GM04503 (cell line): ENCODE results near the gene ZNF653.
A peak's percentile ranks its signal among the peaks of the same experiment; 100 is the strongest.

ENCODE experiments used
- DNase-seq: peaks from one replicate; pipeline ENCODE4 v3.0.0-alpha.2; 2012; ENCODE audit warnings: low read depth

Gene ZNF653, protein sequence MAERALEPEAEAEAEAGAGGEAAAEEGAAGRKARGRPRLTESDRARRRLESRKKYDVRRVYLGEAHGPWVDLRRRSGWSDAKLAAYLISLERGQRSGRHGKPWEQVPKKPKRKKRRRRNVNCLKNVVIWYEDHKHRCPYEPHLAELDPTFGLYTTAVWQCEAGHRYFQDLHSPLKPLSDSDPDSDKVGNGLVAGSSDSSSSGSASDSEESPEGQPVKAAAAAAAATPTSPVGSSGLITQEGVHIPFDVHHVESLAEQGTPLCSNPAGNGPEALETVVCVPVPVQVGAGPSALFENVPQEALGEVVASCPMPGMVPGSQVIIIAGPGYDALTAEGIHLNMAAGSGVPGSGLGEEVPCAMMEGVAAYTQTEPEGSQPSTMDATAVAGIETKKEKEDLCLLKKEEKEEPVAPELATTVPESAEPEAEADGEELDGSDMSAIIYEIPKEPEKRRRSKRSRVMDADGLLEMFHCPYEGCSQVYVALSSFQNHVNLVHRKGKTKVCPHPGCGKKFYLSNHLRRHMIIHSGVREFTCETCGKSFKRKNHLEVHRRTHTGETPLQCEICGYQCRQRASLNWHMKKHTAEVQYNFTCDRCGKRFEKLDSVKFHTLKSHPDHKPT

DNA sequence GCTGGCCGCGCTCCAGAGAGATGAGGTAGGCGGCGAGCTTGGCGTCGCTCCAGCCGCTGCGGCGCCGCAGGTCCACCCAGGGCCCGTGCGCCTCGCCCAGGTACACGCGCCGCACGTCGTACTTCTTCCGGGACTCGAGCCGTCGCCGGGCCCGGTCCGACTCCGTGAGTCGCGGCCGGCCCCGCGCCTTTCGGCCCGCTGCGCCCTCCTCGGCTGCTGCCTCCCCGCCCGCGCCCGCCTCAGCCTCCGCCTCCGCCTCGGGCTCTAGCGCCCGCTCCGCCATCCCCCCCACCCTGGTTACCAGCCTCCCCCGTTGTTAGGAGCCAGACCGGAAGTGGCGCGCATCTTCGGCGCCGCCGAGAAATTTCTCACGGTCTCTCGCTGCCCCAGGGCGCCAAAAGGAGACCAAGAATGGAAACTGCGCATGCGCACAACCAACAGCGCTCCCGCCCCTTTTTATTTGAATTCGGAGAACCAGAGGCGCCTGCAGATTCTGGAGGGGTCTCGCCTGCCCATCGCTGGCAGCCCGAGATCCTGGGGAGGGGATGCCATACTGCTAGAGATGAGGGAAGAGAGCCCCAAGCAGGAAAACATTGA lies at the start of gene ZNF653:
Gene ZNF653 (minus strand): TSS at position 336 of the 597 bp plus-strand sequence. CDS start 53 bp downstream, at position 283.
- peak; percentile 45 for DNase-seq

DNA sequence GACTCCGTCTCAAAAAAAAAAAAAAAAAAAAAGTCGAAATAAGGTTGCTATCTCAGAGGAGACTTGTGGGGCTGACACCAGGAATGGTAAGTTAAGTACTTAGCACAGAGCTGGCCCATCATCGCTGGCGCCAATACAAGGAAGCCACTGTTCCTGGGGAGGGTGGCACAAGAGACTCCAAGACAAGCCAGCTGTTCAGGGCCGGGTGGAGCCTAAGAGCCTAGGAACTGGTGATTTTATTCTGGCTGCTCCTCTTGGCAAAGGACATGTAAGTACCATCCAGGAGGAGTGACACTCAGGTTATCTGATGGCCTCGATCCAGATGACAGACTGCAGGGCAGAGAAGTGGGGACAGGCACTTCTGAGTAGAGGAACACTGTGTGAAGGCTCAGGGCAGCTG lies 49.6 kb upstream of the ZNF653 start:
- no peak for DNase-seq

DNA sequence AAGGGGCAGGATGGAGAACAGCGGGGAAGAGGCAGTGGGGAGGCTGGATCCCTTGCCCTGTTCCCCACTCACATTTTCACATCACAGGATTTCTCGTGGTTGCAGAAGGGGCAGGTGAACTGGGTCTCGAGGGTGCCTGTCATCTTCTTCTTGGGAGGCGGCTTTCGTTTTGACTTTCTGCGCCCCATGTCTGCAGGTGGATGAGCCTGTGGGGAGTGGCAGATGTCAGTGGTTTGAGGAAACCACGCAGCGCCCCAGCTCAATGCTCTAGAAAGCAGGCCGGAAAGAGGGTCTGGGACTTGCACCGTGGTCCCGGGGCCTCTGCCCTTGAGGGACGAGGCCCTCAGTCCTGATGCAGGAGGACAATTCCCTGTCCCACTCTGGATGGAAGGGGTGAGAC lies 48.5 kb upstream of the ZNF653 start:
- no peak for DNase-seq

DNA sequence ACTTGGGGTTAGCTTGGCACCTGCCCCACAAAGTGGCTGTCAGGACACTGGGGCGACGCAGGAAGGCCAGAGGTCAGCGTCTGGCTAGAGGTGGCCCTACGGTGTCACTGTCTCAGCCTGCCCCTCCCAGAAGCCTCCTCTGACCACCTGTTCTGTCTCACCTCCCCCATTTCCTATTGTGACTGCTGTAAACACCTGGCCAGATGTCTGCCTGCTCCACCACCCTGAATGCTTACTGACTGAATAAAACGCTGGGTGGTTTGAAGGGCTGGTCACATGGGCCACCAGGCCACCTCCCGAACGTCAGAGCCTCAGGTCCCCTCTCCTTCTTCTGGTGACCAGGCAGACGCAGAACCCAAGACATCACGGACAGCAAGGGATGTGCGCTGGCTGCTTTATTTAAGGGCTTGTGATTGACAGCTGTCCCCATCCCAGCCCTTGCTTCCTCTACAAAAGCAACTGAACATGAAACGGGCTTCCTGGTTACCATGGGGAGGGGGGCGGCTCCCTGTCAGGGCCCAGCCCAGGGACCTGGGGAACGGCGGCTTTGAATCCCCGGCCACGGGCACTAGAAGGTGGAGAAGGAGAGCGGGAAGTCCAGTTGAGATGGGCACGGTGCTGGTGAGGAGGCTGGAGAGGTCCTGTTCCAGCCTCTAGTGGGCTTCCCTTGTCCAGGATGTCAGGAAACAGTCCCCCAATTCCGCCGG lies 47.2 kb upstream of the ZNF653 start:
- no peak for DNase-seq

DNA sequence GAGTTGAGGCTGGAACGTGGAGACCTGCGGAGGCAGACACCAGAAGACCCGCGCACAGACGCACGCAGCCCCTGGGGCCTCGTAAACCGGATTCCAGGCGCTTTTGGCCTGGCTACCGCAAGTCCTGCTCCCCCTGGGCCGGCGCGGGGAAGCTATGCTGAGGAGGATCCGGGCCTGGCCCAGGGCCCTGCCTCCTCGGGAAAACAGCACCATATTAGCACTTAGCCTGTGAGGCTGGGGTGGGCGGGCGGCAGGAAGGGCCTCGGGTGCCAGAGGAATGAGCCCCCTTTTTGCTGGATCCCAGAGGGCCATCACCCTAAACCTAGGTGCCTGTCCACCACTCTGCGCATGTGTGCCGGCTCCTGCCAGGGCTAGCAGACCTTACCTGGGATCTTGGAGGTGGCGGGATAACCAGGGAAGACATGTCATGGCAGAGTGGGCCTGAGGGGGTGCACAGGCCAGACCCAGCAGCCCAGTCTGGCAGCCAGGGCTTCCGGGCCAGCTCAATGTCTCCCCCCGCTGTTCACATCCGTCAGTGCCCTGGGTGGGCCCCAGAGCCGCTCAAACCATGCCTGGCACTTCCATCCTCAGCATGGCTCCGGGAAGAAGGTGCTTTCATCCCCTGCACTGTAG lies 46.1 kb upstream of the ZNF653 start:
- DNase-seq = no peak

DNA sequence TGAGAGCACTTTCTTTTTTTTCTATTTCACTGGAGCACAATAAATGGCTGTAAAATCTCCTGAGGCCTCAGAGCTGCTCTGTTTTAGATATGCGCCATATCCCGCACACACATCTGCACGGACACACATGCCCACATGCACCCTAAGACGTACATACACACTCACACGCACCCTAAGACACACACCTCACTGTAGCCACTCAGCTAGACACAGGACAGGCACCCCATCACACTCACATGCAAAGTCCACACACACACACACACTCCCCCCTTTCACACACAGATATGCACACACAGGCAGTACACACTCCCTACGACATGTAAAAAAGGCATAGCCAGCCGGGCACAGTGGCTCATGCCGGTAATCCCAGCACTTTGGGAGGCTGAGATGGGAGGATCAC lies 44.6 kb upstream of the ZNF653 start:
- no peak for DNase-seq

DNA sequence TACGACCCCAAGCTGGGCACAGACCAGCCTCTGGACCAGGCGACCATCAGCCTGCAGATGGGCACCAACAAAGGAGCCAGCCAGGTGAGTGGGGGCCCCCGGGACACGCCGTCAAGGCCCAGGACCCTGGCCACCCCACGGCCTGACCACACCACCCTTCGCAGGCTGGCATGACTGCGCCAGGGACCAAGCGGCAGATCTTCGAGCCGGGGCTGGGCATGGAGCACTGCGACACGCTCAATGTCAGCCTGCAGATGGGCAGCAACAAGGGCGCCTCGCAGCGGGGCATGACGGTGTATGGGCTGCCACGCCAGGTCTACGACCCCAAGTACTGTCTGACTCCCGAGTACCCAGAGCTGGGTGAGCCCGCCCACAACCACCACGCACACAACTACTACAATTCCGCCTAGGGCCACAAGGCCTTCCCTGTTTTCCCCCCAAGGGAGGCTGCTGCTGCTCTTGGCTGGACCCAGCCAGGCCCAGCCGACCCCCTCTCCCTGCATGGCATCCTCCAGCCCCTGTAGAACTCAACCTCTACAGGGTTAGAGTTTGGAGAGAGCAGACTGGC lies 43.8 kb upstream of the ZNF653 start:
- no peak for DNase-seq

DNA sequence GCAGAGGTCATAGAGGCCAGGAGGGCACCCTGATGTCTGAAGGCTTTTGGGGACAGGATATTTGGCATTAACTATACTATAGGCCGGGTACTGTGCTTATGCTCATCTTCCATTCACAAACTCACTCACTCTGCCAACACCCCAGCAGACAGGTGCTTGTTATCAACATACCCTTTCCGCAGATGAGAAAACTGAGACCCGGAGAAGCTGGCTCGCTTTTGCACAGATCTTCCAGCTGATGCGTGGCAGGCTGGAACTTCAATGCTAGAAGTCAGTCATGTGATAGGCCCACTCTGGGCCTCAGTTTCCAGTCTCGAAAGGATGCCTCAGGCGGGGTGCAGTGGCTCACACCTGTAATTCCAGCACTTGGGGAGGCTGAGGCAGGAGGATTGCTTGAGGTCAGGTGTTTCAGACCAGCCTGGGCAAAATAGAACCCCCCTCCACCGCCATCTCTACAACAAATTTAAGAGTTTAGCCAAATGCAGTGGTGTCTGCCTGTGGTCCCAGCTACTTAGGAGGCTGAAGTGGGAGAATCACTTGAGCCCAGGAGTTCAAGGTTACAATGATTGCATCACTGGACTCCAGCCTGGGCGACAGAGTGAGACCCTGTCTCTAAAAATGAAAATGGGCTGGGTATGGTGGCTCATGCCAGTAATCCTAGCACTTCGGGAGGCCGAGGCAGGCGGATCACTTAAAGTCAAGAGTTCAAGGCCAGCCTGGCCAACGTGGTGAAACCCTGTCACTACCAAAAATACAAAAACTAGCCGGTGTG lies 42.5 kb upstream of the ZNF653 start:
- no peak for DNase-seq

DNA sequence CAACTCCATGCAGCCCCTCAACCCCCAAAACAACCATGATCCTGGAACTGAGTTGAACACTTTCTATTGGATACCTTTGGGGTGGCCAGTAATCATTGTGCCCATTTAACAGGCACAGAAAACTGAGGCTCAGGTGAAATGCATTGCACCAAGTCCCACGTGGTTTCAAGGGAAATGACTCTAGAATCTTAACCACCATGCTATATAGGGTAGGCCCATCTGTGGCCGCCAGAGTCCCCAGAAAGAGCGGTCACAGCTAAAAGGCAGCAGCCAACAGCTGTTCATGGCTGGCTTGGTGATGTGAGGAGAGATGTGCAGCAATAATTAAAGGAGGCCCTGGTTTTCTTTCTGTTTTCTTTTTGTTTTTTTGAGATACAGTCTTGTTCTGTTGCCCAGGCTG lies 35.6 kb upstream of the ZNF653 start:
- DNase-seq = no peak

DNA sequence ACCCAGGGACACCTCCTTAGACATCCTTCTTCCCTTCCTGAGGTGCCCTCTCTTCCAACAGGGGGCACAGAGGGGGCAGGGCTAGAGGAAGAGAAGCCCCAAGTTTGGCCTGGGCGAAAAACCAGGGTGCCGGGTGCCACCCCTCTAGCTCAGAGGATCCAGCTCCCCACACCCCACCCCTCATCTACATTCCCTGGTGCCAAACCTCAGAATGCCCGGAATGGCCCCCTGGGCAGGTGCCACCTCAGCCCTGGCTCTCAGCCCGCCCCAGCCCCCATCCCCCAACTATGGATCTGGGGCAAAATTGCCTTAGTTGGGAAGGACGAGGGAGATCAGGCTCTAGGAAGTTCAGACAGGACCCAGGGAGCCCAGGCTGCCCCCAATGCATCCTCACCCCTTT lies 35.0 kb upstream of the ZNF653 start:
- DNase-seq = no peak

DNA sequence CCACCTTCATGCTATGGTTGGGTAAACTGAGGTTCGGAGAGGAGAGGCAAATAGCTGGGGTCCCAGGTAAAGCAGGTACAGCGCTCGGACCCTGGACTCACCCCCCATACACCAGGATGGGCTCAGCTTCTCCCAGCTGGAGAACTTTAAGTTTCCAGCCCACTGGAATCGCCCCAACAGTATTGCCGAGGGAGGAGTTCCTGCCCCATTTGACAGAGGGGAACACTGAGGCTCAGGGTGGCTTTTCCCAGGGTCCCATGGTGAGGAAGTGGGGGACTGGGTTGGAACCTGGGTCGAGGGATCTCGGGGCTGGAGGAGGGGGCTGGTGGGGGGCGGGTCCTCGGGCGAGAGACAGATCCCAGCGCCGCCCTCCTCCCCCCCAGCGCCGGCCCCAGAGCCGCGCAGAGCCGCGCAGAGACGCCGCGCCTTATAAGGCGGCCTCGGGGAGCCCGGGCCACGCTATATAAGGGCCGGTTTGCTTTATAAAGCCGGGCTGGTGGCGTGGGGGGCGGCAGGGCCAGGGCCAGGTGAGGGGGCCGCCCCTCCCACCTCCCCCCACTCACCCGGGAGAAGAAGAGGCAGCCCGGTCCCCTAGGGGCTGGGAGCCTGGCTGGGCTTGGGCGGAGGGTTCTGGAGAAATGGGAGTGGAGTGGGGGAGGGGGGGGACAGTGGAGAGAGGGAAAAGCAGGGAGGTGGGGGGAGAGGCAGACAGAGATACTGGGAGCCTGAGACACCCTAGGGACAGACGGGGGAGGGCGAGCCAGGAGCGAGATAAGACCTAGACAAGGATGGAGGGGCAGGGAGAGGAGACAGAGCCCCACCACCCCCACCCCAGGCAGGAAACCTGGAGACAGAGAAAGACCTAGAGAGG lies 34.1 kb upstream of the ZNF653 start:
- no peak for DNase-seq

DNA sequence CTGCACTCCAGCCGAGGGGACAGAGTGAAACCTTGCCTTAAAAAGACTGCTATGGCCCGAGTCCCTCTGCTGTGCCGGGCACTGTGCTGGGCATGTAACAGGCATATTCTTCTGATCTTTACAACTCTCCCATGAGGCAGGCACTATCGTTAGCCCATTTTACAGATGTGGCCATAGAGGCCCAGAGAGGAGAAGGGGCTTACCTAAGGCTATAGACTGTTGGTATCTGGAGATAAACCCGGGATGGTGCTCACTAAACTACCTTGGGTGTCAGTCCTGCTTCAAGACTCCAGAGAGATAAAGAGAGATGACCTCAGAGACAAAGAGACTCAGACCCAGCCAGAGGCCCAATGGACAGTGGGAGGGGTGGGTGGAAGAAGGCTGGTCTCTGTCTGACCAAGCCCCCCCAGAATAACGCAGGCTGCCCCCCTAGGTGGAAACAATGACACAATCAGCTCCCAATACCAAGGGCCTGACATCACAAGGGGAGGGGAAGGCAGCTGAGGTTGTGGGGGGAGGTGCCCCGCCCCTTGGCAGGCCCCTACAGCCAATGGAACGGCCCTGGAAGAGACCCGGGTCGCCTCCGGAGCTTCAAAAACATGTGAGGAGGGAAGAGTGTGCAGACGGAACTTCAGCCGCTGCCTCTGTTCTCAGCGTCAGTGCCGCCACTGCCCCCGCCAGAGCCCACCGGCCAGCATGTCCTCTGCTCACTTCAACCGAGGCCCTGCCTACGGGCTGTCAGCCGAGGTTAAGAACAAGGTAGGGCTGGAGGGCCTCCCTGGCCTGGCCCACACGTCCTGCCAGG lies 32.8 kb upstream of the ZNF653 start, which contains the start of gene CNN1:
Gene CNN1 (plus strand): TSS at position 620 of the 805 bp plus-strand sequence. CDS start 77 bp downstream, at position 697.
- DNase-seq = no peak

DNA sequence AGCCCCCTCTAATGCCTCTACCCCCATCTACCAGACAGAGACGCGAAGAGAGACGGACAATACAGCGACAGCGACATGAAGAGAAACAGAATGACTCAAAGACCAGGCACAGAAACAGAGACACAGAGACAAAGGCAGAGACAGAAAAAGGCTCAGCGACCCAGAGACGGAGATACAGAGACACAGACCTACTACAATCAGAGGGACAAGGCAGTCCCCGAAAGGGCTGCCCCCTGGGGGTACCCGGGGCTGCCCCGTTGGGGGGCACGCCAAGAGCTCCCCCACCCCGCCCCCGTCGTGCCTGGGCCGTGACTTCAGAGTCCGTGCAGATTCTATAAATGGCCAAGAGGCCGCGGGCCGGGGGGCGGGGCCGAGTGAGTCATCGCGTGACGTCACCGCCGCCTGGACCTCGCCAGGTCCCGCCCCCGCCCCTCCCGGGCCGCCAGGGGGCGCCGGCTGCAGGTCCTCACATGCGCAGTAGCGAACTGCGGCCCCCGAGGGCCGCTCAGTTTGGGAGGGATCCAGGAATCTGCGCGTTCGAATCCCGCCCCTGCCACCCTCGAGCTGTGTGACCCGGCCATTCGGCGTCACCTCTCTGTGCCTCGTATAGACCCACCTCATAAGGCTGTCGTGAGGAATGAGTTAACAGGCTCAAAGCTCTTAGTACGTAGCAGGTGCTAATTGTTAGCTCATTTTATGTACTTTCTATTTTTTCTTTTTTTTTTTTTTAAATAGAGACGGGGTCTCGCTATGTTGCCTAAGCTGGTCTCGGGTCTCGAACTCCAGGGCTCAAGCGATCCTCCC lies 30.4 kb upstream of the ZNF653 start:
- DNase-seq = no peak

DNA sequence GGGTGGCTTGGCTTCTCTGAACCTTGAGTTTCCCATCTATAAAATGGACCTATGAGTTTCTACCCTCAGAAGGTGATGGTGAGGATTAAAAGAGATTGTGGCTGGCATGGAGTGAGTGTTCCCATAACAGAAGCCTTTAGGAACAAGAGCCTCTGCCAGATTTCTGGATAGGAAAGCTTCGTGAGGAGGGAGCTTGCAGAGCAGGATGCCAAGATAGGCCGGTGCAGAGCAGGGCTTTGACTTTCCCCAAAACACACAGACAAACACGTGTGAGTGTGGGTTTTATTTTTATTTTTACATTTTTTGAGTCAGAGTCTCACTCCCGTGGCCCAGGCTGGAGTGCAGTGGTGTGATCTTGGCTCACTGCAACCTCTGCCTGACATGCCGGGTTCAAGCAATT lies 29.3 kb upstream of the ZNF653 start:
- no peak for DNase-seq

DNA sequence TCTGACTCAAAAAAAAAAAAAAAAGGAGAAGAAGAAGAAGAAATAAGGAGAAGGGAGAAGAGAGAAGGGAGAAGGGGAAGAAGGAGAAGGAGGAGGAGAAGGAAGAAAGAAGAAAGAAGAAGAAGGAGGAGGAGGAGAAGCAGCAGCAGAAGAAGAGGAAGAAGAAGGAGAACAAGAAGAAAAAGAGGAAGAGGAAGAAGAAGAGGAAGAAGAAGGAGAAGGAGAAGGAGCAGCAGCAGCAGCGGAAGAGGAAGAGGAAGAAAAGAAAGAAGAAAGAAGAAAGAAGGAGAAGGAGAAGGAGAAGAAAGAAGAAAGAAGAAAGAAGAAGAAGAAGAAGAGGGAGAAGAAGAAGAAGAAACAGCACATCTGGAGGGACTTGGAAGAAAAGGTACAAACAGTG lies 28.9 kb upstream of the ZNF653 start:
- no peak for DNase-seq

DNA sequence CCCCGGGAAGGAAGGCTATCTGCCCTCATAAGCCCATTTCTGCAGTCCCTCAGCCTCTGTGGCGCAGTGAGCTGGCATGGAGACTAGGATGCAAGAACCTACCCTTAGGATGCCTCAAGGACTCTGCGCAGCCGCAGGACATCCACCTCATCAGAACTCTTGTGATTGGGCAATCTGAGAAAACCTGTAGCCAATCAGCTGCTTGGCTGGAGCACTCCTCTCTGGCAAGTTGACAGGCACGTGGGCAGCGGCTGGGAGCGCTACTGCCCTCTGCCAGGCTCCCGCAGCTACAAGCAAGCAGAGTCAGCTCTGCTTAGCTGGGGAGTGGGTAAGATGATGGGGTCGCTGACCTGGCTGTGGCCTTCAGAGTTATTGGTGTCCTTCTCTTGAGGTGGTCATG lies 24.8 kb upstream of the ZNF653 start:
- no peak for DNase-seq

DNA sequence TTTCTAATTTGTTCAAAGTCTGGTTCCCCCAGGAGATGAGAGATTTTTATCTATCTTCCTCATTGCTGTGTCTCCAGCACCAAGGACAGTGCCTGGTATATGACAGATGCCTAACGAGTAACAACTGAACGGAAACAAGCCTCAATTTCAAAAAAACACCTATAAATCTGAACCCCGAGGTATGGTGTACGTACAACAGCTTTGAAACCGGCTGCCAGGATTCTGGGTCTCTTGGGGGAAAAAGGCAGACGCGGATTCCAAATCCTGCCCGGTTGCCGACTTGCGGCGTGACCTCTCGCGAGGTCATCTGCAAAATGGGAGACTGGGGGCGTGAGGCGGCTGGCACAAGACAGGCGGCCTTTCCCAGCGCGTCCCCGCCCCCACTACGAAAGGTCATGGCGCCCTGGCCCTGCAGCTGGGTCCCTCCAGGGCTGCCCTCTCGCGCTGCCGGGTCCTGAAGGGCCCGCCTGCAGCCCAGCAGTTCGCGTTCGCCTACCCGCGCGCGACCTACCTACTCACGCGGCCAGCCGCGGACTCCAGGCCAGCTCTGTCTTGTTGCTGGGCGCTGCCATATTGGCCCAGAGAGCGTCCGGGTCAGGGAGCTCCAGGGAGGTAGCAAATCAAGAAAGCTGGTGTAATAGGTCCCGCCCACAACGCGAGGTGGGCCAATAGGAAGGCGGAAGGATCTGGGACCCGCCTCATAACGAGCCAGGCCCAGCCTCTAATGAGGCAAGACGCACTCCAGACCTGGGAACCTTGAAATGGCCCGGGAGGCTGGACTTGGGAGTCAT lies 23.1 kb upstream of the ZNF653 start, which contains the start of gene ECSIT:
Gene ECSIT (minus strand): TSS at position 584 of the 791 bp plus-strand sequence. CDS start 9,964 bp downstream, outside the sequence.
- peak; percentile 95 for DNase-seq
